Esophagus muscularis mucosa (tissue), 4 donors: Measurements from ENCODE around the gene PDCD5.

Experiments
- CTCF ChIP-seq, 3 experiments: fragments of 200-600 bp in 2 of 3; fragments of 450-650 bp in 1 of 3; sonication (generic) in 2 of 3; IDR thresholded peaks; one replicate each; pipeline ENCODE4 v1.5.1; 2017 to 2019; ENCODE audit warnings: antibody characterized with exemption in 3 of 3, mild to moderate bottlenecking in 2 of 3, moderate library complexity in 1 of 3
- EP300 ChIP-seq: sonication (generic); formaldehyde crosslinking; IDR thresholded peaks from one replicate; pipeline ENCODE4 v1.6.1; 2017; ENCODE audit warnings: antibody characterized with exemption
- POLR2A ChIP-seq: fragments of 450-650 bp; IDR thresholded peaks from one replicate; pipeline ENCODE4 v1.6.1; 2017; ENCODE audit warnings: antibody characterized with exemption, moderate library complexity, mild to moderate bottlenecking, low read depth
- POLR2AphosphoS5 ChIP-seq, 2 donors: sonication (generic); formaldehyde crosslinking; IDR thresholded peaks; one replicate each; pipeline ENCODE4 v1.6.1; 2017; ENCODE audit warnings: antibody characterized with exemption in 2 of 2

GRCh38 chr19:32624410-32624809 is 43.4 kb downstream of the PDCD5 start:
- TF ChIP-seq POLR2A (no peak), POLR2AphosphoS5 (IDR thresholded peaks at IDR 0.05) (no peak), CTCF (IDR thresholded peaks at IDR 0.05) (no peak), EP300 (no peak)
